HG02852 (cell line): Measurements from ENCODE around the gene DOK6.

ENCODE experiments used
- ATAC-seq: cut with Tn5 transposase; IDR thresholded peaks from one replicate; pipeline ENCODE4 v1.9.1; 2021; ENCODE audit warnings: mild to moderate bottlenecking, moderate library complexity; ENCODE audit not compliant: unreplicated experiment

The DOK6 gene

GRCh38 chr18:69677595-69677994 lies 276.9 kb downstream of the DOK6 start:
- no peak for ATAC-seq

- ATAC-seq: no peak
These were observed 279.4 kb downstream of the DOK6 start for GRCh38 chr18:69680123-69680522.

GRCh38 chr18:69683176-69683575 lies 282.5 kb downstream of the DOK6 start:
- ATAC-seq: no peak

- ATAC-seq: no peak
These were observed 284.1 kb downstream of the DOK6 start for GRCh38 chr18:69684789-69685188.

- no peak for ATAC-seq
These were observed 286.2 kb downstream of the DOK6 start for GRCh38 chr18:69686861-69687260.

- no peak for ATAC-seq
These were observed 288.6 kb downstream of the DOK6 start for GRCh38 chr18:69689121-69689759.

GRCh38 chr18:69691008-69691760 lies 290.5 kb downstream of the DOK6 start:
- peak; percentile 50 for ATAC-seq

- no peak for ATAC-seq
These were observed 296.4 kb downstream of the DOK6 start for GRCh38 chr18:69697069-69697468.

GRCh38 chr18:69697689-69698088 lies 297.0 kb downstream of the DOK6 start:
- no peak for ATAC-seq

- ATAC-seq: no peak
These were observed 300.6 kb downstream of the DOK6 start for GRCh38 chr18:69701305-69701704.

GRCh38 chr18:69703461-69703860 lies 302.8 kb downstream of the DOK6 start:
- no peak for ATAC-seq

- ATAC-seq: no peak
These were observed 305.3 kb downstream of the DOK6 start for GRCh38 chr18:69705987-69706386.

GRCh38 chr18:69708844-69709243 lies 308.2 kb downstream of the DOK6 start:
- ATAC-seq: no peak

- ATAC-seq: no peak
These were observed 314.6 kb downstream of the DOK6 start for GRCh38 chr18:69715191-69715795.

GRCh38 chr18:69717586-69717985 lies 316.9 kb downstream of the DOK6 start:
- ATAC-seq: no peak

GRCh38 chr18:69718912-69719547 lies 318.3 kb downstream of the DOK6 start:
- ATAC-seq: no peak

GRCh38 chr18:69720422-69720821 lies 319.7 kb downstream of the DOK6 start:
- no peak for ATAC-seq

GRCh38 chr18:69723434-69723833 lies 322.7 kb downstream of the DOK6 start:
- ATAC-seq: no peak

- no peak for ATAC-seq
These were observed 324.3 kb downstream of the DOK6 start for GRCh38 chr18:69725009-69725408.

GRCh38 chr18:69725855-69726508 lies 325.3 kb downstream of the DOK6 start:
- ATAC-seq: no peak

GRCh38 chr18:69727912-69728572 lies 327.4 kb downstream of the DOK6 start:
- ATAC-seq: no peak
